ENCODE measurements around the gene SCARB1. TPM values are rescaled to one million over a fixed set of nuclear protein-coding genes. Genes with fewer than 3 reads are reported as not detected.
A peak's percentile ranks its signal among the peaks of the same experiment; 100 is the strongest.

The SCARB1 gene
- total and polyA plus RNA-seq, 9 of the 15 experiments (the other 6 are each of a cell fraction or from before 2014, with no cell fraction given) = 0.56 to 157 (median 52.8) TPM

GRCh38 chr12:124767066-124767821 is 96.4 kb downstream of the SCARB1 start (continued):
- TF ChIP-seq SNAPC5 (CRISPR knock-in tag; IDR thresholded peaks at IDR 0.05) (no peak), RBFOX2 (IDR thresholded peaks at IDR 0.05; ENCODE audit: low read depth, low read length) (no peak), SREBF2 (CRISPR knock-in tag; IDR thresholded peaks at IDR 0.05) (no peak), RBM25 (IDR thresholded peaks at IDR 0.05; ENCODE audit: low read depth, low read length, severe bottlenecking) (peak; percentile 83), IRF1 (CRISPR knock-in tag; IDR thresholded peaks at IDR 0.05; ENCODE audit: borderline replicate concordance) (no peak), ZNF280A (IDR thresholded peaks at IDR 0.05; ENCODE audit: low read depth, partially characterized antibody) (no peak), GTF2F1 (IDR thresholded peaks at IDR 0.05; ENCODE audit: low read depth, low read length) (no peak), HNRNPL (IDR thresholded peaks at IDR 0.05; ENCODE audit: low read depth, low read length) (no peak), TSHZ1 (CRISPR knock-in tag; IDR thresholded peaks at IDR 0.05) (no peak), GTF2E2 (tag; IDR thresholded peaks at IDR 0.05) (no peak), HNRNPH1 (optimal IDR thresholded peaks at IDR 0.05; ENCODE audit: low read depth, low read length) (no peak), KDM5B (IDR thresholded peaks at IDR 0.05; ENCODE audit: insufficient replicate concordance, low read depth, low read length) (no peak), ZNF165 (CRISPR knock-in tag; IDR thresholded peaks at IDR 0.05; ENCODE audit: borderline replicate concordance) (no peak), ARID1B (IDR thresholded peaks at IDR 0.05) (no peak), HES1 (IDR thresholded peaks at IDR 0.05; ENCODE audit: low read depth) (no peak), CREM (IDR thresholded peaks at IDR 0.05; ENCODE audit: low read depth) (no peak), TEAD4 (IDR thresholded peaks at IDR 0.05; ENCODE audit: low read length) (0 out of 2 replicates have a peak, but pooled peaks have one; percentile 14), TEAD4 (CRISPR knock-in tag; IDR thresholded peaks at IDR 0.05; ENCODE audit: borderline replicate concordance) (no peak), EZH2 (IDR thresholded peaks at IDR 0.05; ENCODE audit: borderline replicate concordance, low read depth, low read length) (no peak), ZNF217 (CRISPR knock-in tag; IDR thresholded peaks at IDR 0.05) (no peak), DNMT1 (IDR thresholded peaks at IDR 0.05) (no peak), XRCC3 (IDR thresholded peaks at IDR 0.05) (no peak), PYGO2 (tag; IDR thresholded peaks at IDR 0.05) (no peak)
